GM21786 (cell line): Measurements from ENCODE around the gene NPAS3.
A peak's percentile ranks its signal among the peaks of the same experiment; 100 is the strongest.

Source experiments
- ATAC-seq: cut with Tn5 transposase; IDR thresholded peaks from one replicate; pipeline ENCODE4 v1.9.1; 2021; ENCODE audit not compliant: unreplicated experiment

Gene NPAS3

GRCh38 chr14:33773205-33774030, 834.7 kb downstream of the NPAS3 start:
- no peak for ATAC-seq

GRCh38 chr14:33774161-33774560, 835.5 kb downstream of the NPAS3 start:
- ATAC-seq, result no peak

- ATAC-seq, result no peak
These were observed 836.2 kb downstream of the NPAS3 start for GRCh38 chr14:33774723-33775470.

GRCh38 chr14:33776871-33777270, 838.2 kb downstream of the NPAS3 start:
- ATAC-seq, result no peak

GRCh38 chr14:33777681-33778080, 839.0 kb downstream of the NPAS3 start:
- ATAC-seq, result no peak

GRCh38 chr14:33780035-33780434, 841.4 kb downstream of the NPAS3 start:
- ATAC-seq, result no peak

GRCh38 chr14:33781236-33781635, 842.6 kb downstream of the NPAS3 start:
- no peak for ATAC-seq

- no peak for ATAC-seq
These were observed 844.2 kb downstream of the NPAS3 start for GRCh38 chr14:33782923-33783322.

- ATAC-seq, result no peak
These were observed 847.6 kb downstream of the NPAS3 start for GRCh38 chr14:33786091-33786825.

- no peak for ATAC-seq
These were observed 849.5 kb downstream of the NPAS3 start for GRCh38 chr14:33788161-33788560.

GRCh38 chr14:33790996-33791395, 852.3 kb downstream of the NPAS3 start:
- ATAC-seq, result no peak

- ATAC-seq, result peak; percentile 77
These were observed 853.5 kb downstream of the NPAS3 start for GRCh38 chr14:33792009-33792719.

- ATAC-seq, result no peak
These were observed 854.2 kb downstream of the NPAS3 start for GRCh38 chr14:33792720-33793368.

GRCh38 chr14:33793398-33794110, 854.9 kb downstream of the NPAS3 start:
- no peak for ATAC-seq

GRCh38 chr14:33794791-33795305, 856.2 kb downstream of the NPAS3 start:
- ATAC-seq, result no peak

- ATAC-seq, result no peak
These were observed 857.7 kb downstream of the NPAS3 start for GRCh38 chr14:33796356-33796755.

- no peak for ATAC-seq
These were observed 861.3 kb downstream of the NPAS3 start for GRCh38 chr14:33799705-33800570.

GRCh38 chr14:33800735-33801163, 862.1 kb downstream of the NPAS3 start:
- ATAC-seq, result no peak

GRCh38 chr14:33802737-33803136, 864.1 kb downstream of the NPAS3 start:
- no peak for ATAC-seq
